Right lung (tissue), 5 donors: ENCODE measurements around the gene SOX15. TPM values are rescaled to one million over a fixed set of nuclear protein-coding genes. Genes with fewer than 3 reads are reported as not detected.
"Not testable (repeated sequence)": the region's sequence is repeated elsewhere in the genome, so short reads cannot be mapped to it uniquely, and the experiment has no call there.

Source experiments
- DNase-seq, 2 donors: peaks; one replicate each; pipeline ENCODE4 v3.0.0-alpha.2; 2013
- polyA plus RNA-seq, 5 donors: library from polyadenylated mRNA; unstranded; fragments of 120-200 nt; gene quantifications; one replicate each; pipeline versions ENCODE4 v1.2.1 to v1.2.3, GENCODE V29; 2013; ENCODE audit warnings: inconsistent platforms in 1 of 5, low replicate concordance in 1 of 5; ENCODE audit not compliant: insufficient read length in 5 of 5, insufficient read depth in 1 of 5

Gene SOX15
- polyA plus RNA-seq, 5 donors, result 1.4 to 2.5 (median 1.8) TPM

DNA sequence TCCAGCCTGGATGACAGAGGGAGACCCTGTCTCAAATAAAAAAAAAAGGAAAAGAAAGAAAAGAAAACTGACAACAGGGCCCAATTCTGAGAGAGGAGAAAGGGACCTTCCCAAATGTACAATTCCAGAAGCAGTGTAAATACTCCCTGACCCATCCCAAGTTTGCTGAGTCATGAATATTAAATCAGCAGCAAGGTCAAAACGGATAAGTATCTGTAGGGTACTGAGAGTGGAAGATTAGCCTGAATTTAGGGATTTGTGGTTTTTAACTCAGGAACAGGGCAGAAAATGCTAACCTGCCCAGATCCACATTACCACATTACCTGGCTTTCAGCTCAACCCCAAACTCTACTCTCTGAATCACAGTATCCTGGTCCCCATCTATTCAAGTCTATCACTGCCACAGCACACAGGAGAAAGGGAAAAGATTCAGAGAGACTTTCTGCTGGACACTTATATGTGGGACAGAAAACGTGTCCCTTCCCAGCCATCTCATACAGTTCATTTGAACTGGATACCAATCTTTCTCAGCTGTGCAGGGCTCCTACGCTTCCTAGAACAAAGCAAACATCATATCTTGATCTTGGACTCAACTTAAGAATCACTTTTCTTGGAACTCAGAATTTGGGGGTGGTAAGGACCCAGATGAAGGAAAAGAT, 21.9 kb upstream of the SOX15 start:
- DNase-seq, result no peak

- DNase-seq, result no peak
Measured at GRCh38 chr17:7610641-7611040, 20.7 kb upstream of the SOX15 start.

- DNase-seq, result no peak
Measured at GRCh38 chr17:7606280-7606679, 16.4 kb upstream of the SOX15 start.

GRCh38 chr17:7597561-7597960, 7.7 kb upstream of the SOX15 start:
- DNase-seq, result not testable (repeated sequence)

- DNase-seq, result no peak
Measured at GRCh38 chr17:7593296-7593695, 3.4 kb upstream of the SOX15 start.

DNA sequence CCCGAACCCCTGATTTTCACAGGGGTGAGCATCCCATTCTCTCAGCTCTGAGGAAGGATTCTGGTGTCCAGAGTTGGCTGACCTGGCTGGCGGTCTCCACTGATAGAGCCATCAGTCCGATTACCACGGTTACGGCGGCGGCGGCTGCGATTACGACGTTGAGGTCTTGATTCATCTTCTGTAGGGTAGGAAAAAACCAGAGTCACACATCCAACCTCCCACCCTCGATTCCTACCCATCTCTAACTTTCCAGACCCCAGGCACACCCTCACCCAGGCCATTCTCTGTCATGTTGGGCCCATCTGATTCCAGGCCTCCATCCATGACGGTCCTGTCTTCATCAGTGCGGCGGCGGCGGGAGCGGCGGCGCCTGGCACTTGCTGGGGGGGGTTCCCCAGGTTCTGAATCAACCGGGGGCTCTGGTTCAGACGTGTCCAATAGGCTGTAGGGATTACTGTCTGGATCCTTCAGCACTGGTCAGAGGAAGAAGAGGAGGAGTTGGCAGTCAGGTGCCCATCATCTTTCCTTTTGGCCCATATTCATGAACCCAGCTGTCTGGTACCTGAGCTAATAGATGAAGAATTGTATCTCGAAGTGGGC, 2.6 kb upstream of the SOX15 start:
- no peak for DNase-seq

DNA sequence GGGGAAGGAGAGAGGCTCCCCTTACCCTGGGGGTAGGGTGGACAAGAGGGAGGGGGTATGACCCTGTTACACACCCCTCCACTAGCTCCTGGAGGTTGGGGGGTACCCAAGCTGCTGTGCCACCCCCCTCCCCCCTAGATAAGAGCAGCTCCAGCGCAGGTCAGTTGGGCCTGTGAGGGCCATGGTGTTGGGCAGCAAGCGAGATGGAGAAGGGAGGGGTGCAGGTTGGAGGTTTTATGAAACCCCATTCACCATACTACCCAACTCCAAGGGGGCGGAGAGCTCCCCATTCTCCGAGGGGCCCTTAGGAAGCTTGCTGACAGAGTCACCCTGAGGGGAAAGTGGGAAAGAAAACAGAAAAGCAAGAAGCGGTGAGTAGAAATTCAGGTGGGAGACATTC, 1.7 kb upstream of the SOX15 start:
- no peak for DNase-seq

- DNase-seq, result no peak
Measured at GRCh38 chr17:7590743-7591142, 849 bp upstream of the SOX15 start.

- DNase-seq, result peak; percentile 75 to 79
Measured at GRCh38 chr17:7589204-7589868, 558 bp downstream of the SOX15 start.

GRCh38 chr17:7588553-7589203, 1.2 kb downstream of the SOX15 start:
- DNase-seq, result no peak

GRCh38 chr17:7587420-7588151, 2.3 kb downstream of the SOX15 start:
- DNase-seq, result no peak

DNA sequence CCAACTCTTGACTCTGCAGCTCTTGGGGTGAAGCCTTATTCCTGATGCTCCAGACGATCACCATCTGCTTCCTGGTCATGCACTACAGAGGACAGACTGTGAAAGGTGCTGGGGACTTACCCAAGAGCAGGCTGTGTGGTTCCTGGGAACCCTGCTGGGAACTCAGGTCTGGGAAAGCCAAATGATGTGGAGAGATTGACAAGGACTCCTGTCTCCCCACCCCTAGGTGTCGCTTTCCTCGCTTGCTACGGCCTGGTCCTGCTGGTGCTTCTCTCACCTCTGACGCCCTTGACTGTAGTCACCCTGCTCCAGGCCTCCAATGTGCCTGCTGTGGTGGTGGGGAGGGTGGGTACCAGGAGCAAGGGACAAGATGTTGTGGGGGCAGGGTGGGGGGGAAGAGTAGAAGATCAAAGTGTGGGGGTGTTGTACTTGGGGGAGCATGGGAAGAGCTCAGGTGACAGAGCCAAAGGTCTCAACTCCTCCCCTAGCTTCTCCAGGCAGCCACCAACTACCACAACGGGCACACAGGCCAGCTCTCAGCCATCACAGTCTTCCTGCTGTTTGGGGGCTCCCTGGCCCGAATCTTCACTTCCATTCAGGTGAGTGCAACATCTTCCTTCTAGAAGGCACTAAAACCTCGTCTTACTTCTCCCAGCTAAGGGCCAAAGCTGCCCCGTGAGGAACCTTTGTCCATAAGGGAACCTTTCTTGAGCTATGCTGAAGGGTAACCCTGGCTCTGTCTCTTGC, 3.0 kb downstream of the SOX15 start:
- DNase-seq, result no peak

- DNase-seq, result peak; percentile 98 to 99
Measured at GRCh38 chr17:7583253-7584109, 6.4 kb downstream of the SOX15 start, which contains the start of gene MPDU1. MPDU1 (plus strand) TSS chr17:7583852; CDS start chr17:7583863, 11 bp downstream.

GRCh38 chr17:7582396-7583252, 7.3 kb downstream of the SOX15 start:
- DNase-seq, result no peak

DNA sequence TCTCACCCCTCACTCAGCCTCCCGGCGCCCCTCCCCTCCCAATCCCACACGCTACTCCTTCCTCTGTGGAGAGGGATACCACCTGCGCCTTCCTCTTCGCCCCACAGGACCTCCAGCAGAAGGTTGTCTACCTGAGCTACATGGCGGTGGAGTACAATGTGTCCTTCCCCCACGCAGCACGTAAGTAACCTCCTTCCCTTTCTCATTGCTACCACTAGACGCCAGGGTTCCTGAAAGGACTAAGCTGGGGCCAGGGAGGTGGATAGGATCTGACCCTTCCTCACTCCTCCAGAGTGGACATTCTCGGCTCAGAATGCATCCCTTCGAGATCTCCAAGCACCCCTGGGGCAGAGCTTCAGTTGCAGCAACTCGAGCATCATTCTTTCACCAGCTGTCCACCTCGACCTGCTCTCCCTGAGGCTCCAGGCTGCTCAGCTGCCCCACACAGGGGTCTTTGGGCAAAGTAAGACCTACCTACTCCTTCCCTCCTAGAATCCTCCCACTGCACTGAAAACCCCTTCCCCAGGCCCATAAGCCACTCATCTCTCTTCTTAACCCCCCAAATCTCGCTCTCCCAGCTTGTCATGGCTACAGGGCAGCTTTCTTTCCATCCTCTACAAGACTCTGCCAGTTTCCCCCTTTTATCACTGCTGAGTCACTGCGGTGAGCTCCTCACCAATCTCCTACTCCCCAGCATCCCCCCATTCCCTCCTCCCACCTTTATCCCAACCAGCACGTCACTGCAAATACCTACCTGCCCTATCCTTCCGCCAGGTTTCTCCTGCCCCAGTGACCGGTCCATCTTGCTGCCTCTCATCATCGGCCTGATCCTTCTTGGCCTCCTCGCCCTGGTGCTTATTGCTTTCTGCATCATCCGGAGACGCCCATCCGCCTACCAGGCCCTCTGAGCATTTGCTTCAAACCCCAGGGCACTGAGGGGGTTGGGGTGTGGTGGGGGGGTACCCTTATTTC, 9.0 kb downstream of the SOX15 start:
- DNase-seq, result no peak

GRCh38 chr17:7579834-7580603, 9.9 kb downstream of the SOX15 start:
- DNase-seq, result no peak
